NCI-H2227 (cell line): ENCODE results near the gene NLRC5.
"Not testable (repeated sequence)": the region's sequence is repeated elsewhere in the genome, so short reads cannot be mapped to it uniquely, and the experiment has no call there.

Source experiments
- DNase-seq: peaks from one replicate; lab custom pipeline; 2025; ENCODE audit not compliant: unreplicated experiment; lab: John Stamatoyannopoulos, UW

Gene NLRC5

GRCh38 chr16:56982695-56983094 is 6.7 kb upstream of the NLRC5 start:
- DNase-seq, result no peak

- DNase-seq, result no peak
These were observed 6.1 kb upstream of the NLRC5 start for GRCh38 chr16:56983211-56983751.

GRCh38 chr16:56984639-56985038 is 4.7 kb upstream of the NLRC5 start:
- no peak for DNase-seq

- DNase-seq, result no peak
These were observed 3.9 kb upstream of the NLRC5 start for GRCh38 chr16:56985288-56985961.

- DNase-seq, result no peak
These were observed 3.4 kb upstream of the NLRC5 start for GRCh38 chr16:56985962-56986360.

- DNase-seq, result no peak
These were observed 3.0 kb upstream of the NLRC5 start for GRCh38 chr16:56986361-56986760.

GRCh38 chr16:56986908-56987307 is 2.4 kb upstream of the NLRC5 start:
- DNase-seq, result not testable (repeated sequence)

GRCh38 chr16:56987692-56988091 is 1.7 kb upstream of the NLRC5 start:
- DNase-seq, result no peak

GRCh38 chr16:56988161-56988947 is 1.0 kb upstream of the NLRC5 start:
- DNase-seq, result no peak

GRCh38 chr16:56989988-56990387 is 631 bp downstream of the NLRC5 start:
- no peak for DNase-seq

GRCh38 chr16:56990407-56991286 is 1.3 kb downstream of the NLRC5 start:
- DNase-seq, result no peak

- DNase-seq, result not testable (repeated sequence)
These were observed 3.1 kb downstream of the NLRC5 start for GRCh38 chr16:56992431-56992830.

GRCh38 chr16:56993204-56993603 is 3.8 kb downstream of the NLRC5 start:
- no peak for DNase-seq

GRCh38 chr16:56994311-56994710 is 5.0 kb downstream of the NLRC5 start:
- DNase-seq, result no peak

- no peak for DNase-seq
These were observed 5.9 kb downstream of the NLRC5 start for GRCh38 chr16:56995136-56995805.

- DNase-seq, result no peak
These were observed 7.9 kb downstream of the NLRC5 start for GRCh38 chr16:56997264-56997663.

GRCh38 chr16:56997931-56998330 is 8.6 kb downstream of the NLRC5 start:
- DNase-seq, result no peak

GRCh38 chr16:56998352-56998751 is 9.0 kb downstream of the NLRC5 start:
- no peak for DNase-seq

GRCh38 chr16:56998861-56999260 is 9.5 kb downstream of the NLRC5 start:
- no peak for DNase-seq

GRCh38 chr16:56999409-57000270 is 10.3 kb downstream of the NLRC5 start:
- no peak for DNase-seq
